Germinal center (tissue), 1 donor: ENCODE data around the gene SZRD1.
A peak's percentile ranks its signal among the peaks of the same experiment; 100 is the strongest.

Source experiments
- DNase-seq: peaks from one replicate; pipeline ENCODE4 v3.0.0; 2012; ENCODE audit warnings: mixed read lengths, low spot score

SZRD1 gene

GRCh38 chr1:16440470-16441281, 73.6 kb downstream of the SZRD1 start, which contains the start of gene NECAP2:
TSS of gene NECAP2 (plus strand) at chr1:16440724. CDS start at chr1:16440762, 38 bp downstream.
- peak; percentile 90 for DNase-seq

GRCh38 chr1:16441282-16441665, 74.2 kb downstream of the SZRD1 start:
- no peak for DNase-seq

- no peak for DNase-seq
Measured at GRCh38 chr1:16442265-16442664, 75.2 kb downstream of the SZRD1 start.

DNA sequence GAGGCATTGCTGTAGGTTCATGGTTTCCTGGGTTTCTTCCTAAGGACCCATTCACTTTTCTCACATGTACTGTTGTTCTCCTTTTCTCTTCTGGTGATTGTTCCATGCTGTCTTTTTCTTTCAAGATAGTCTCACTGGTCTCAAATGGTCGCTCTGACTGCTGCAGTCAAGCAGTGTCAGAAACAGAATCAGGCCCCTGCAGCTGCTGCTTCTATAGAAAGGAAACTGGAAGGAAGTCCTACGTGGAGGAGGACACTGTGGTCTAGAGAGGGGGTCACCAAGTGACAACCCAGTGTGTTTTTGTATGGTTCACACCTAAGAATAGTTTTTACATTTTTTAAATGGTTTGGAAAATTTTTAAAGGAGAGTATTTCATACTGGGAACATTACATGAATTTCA, 75.9 kb downstream of the SZRD1 start:
- DNase-seq: no peak

DNA sequence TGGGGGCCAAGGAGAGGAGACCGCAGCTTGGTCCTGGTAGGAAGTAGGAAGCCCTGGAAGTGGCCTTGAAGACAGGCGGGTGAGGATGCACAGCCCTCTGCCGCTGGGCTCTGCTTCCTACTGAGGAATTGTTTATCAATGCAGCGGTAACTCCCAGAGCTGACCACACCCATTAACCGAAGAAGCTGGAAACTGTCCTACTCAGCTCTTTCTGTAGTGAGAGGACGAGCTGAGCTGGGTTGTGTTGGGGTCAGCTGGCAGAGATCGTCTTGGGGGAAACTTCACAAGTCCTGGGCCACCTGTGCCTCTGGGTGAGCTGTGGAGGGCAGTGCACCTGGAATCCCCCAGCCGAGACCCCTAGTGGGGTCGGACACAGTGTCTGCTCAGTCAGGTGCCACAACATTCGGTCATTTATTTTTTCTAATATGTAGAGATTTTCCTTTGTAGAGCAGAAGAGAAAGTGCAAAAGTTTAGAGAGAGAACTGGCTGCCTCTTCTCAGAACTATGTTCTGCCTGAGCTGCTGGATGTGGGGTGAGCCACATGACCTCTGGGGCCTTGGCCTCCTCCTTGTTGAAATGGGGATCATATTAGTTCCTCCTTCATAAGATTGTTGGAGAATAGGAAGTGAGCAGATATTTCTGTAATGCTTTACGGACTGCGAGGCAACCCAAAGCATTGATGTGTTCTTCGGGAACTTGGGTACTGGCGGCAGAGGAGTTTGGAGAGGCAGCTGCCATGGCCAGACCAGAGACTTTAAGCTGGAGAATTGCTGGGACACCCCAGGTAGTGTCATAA, 77.1 kb downstream of the SZRD1 start:
- DNase-seq: no peak

DNA sequence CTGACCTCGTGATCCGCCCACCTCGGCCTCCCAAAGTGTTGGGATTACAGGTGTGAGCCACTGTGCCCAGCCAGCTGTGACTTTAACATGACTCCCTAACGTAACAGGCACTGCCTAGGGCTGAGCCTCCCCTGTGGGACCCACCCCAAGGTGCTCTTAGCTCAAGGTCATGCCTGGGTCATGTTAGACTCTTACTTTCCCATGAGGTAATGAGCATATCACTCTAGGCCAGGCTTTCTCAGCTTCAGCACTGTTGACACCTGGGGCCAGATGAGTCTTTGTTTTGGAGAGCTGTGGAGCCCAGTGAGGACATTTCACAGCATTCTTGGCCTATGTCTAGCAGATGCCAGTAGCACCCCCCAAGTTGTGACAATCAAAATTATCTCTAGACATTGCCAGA, 78.0 kb downstream of the SZRD1 start:
- no peak for DNase-seq

DNA sequence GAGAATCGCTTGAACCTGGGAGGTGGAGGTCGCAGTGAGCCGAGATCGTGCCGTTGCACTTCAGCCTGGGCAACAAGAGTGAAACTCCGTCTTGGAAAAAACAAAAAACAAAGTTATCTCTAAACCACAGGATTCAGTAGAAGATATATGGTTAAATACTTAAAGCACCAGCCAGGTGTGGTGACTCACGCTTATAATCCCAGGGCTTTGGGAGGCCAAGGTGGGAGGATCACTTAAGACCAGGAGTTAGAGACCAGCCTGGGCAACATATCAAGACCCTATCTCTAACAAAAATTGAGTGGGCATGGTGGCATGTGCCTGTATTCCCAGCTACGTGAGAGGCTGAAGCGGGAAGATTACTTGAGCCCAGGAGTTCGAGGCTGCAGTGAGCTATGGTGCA, 79.1 kb downstream of the SZRD1 start:
- DNase-seq: no peak

GRCh38 chr1:16447641-16448040, 80.6 kb downstream of the SZRD1 start:
- DNase-seq: no peak
